ENCODE measurements around the gene H2AZ2.

Gene H2AZ2

GRCh38 chr7:44823255-44823781, 24.6 kb downstream of the H2AZ2 start:
- Histone ChIP-seq H3K27me3 (ENCODE audit: insufficient read depth, low read length) (no peaks in the 10 kb centered on the region), H3K36me3 (ENCODE audit: insufficient read depth, low read length) (peaks cover 30% of the 10 kb centered on the region), H3K4me1 (ENCODE audit: insufficient read depth, low read length, severe bottlenecking) (no peaks in the 10 kb centered on the region), H3K27ac (ENCODE audit: low read depth, low read length, poor library complexity, severe bottlenecking) (no peak overlapping the region), H3K9ac (ENCODE audit: low read length) (no peak overlapping the region), H3F3A (ENCODE audit: insufficient read depth, low read length) (no peaks in the 10 kb centered on the region), H3K4me3 (ENCODE audit: low read depth, low read length, poor library complexity, severe bottlenecking) (no peak overlapping the region), H3K9me2 (ENCODE audit: low read depth, low read length) (no peaks in the 10 kb centered on the region), H3K79me2 (ENCODE audit: insufficient read depth, low read length) (no peaks in the 10 kb centered on the region), H3K4me2 (ENCODE audit: low read length) (no peak overlapping the region), H3K9me3 (ENCODE audit: low read length) (no peaks in the 10 kb centered on the region), H2AFZ (ENCODE audit: low read length) (no peak overlapping the region), H4K20me1 (ENCODE audit: insufficient read depth, low read length) (no peaks in the 10 kb centered on the region)
- TF ChIP-seq EZH2 (IDR thresholded peaks at IDR 0.05; ENCODE audit: borderline replicate concordance, low read length) (no peak), CTCF (IDR thresholded peaks at IDR 0.05; ENCODE audit: low read length) (no peak)

- Histone ChIP-seq H3K9ac (ENCODE audit: low read length) (no peak overlapping the region), H3K9me2 (ENCODE audit: low read depth, low read length) (no peaks in the 10 kb centered on the region), H3K4me3 (ENCODE audit: low read depth, low read length, poor library complexity, severe bottlenecking) (no peak overlapping the region), H2AFZ (ENCODE audit: low read length) (no peak overlapping the region), H3K9me3 (ENCODE audit: low read length) (no peaks in the 10 kb centered on the region), H3K79me2 (ENCODE audit: insufficient read depth, low read length) (no peaks in the 10 kb centered on the region), H3K27ac (ENCODE audit: low read depth, low read length, poor library complexity, severe bottlenecking) (no peak overlapping the region), H3K36me3 (ENCODE audit: insufficient read depth, low read length) (no peaks in the 10 kb centered on the region), H3K4me2 (ENCODE audit: low read length) (no peak overlapping the region), H3K4me1 (ENCODE audit: insufficient read depth, low read length, severe bottlenecking) (no peaks in the 10 kb centered on the region), H3K27me3 (ENCODE audit: insufficient read depth, low read length) (no peaks in the 10 kb centered on the region), H4K20me1 (ENCODE audit: insufficient read depth, low read length) (no peaks in the 10 kb centered on the region), H3F3A (ENCODE audit: insufficient read depth, low read length) (no peaks in the 10 kb centered on the region)
- TF ChIP-seq EZH2 (IDR thresholded peaks at IDR 0.05; ENCODE audit: borderline replicate concordance, low read length), result no peak
- TF ChIP-seq CTCF (IDR thresholded peaks at IDR 0.05; ENCODE audit: low read length), result no peak
Observed at GRCh38 chr7:44819292-44819691, 28.6 kb downstream of the H2AZ2 start.

GRCh38 chr7:44814919-44815318, 33.0 kb downstream of the H2AZ2 start:
- no peak overlapping the region for H3K27ac ChIP-seq (ENCODE audit: low read depth, low read length, poor library complexity, severe bottlenecking)
- H3K27me3 ChIP-seq (ENCODE audit: insufficient read depth, low read length), result no peaks in the 10 kb centered on the region
- no peak overlapping the region for H3K4me3 ChIP-seq (ENCODE audit: low read depth, low read length, poor library complexity, severe bottlenecking)
- no peaks in the 10 kb centered on the region for H3K79me2 ChIP-seq (ENCODE audit: insufficient read depth, low read length)
- H3K9ac ChIP-seq (ENCODE audit: low read length), result no peak overlapping the region
- H3K4me1 ChIP-seq (ENCODE audit: insufficient read depth, low read length, severe bottlenecking), result no peaks in the 10 kb centered on the region
- no peak overlapping the region for H3K4me2 ChIP-seq (ENCODE audit: low read length)
- no peaks in the 10 kb centered on the region for H3K9me2 ChIP-seq (ENCODE audit: low read depth, low read length)
- no peaks in the 10 kb centered on the region for H3K9me3 ChIP-seq (ENCODE audit: low read length)
- no peak overlapping the region for H2AFZ ChIP-seq (ENCODE audit: low read length)
- peak; percentile 18; the same call in 1 of the 2 replicates for TF ChIP-seq CTCF (IDR thresholded peaks at IDR 0.05; ENCODE audit: low read length)
- no peak for TF ChIP-seq EZH2 (IDR thresholded peaks at IDR 0.05; ENCODE audit: borderline replicate concordance, low read length)
- no peaks in the 10 kb centered on the region for H3F3A ChIP-seq (ENCODE audit: insufficient read depth, low read length)
- no peaks in the 10 kb centered on the region for H4K20me1 ChIP-seq (ENCODE audit: insufficient read depth, low read length)
- no peaks in the 10 kb centered on the region for H3K36me3 ChIP-seq (ENCODE audit: insufficient read depth, low read length)
